Activated T-cell treated with anti-CD3 and anti-CD28 coated beads for 4 hours (primary cell): ENCODE data around the gene RUNX2.
"Not testable (repeated sequence)": the region's sequence is repeated elsewhere in the genome, so short reads cannot be mapped to it uniquely, and the experiment has no call there.

Experiments used
- DNase-seq: peaks from one replicate; pipeline ENCODE4 v3.0.0-alpha.2; 2020

Gene RUNX2

DNA sequence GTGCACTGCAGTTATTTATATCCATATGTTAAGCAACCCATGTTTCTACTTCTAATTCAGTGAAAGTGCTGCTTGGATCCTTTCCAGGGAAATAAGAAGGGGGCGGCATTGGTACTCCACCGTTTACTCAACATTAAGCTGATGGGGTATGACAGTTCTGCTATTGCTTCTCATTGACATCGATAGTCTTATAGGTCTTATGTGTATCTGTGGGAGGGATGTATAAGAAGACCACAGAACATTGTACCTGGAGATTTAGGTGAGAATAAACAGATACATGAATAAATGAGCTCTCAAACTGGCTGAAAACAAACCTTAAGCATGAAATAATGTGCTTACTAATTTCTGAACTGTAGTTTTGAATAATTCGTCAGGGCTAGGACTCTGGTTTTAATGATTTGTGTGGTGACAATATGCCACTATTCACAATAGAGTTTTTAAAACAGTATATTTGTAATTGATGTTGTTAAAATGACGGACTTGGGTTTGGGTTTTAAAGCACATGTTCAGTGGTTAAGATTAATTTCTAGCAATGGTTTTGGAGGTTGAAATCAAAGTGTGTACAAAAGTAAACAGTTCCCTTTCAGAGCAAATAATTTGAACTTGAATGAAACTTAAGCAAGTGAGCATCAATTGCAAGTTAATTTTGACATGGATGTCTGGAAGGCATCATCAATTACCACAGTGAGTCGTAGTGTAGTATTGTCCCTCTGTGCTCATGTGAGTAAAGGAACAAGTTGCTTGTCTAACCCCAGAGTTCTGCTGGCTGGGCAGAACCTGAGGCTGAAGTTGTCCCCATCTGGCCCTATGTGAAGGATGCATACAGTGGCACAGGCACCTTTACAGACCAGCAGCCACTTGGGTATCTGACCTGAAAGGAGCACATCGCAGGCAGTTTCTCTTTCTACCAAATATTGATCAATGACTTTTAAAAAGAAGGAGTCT lies 134.3 kb downstream of the RUNX2 start:
- no peak for DNase-seq

GRCh38 chr6:45464685-45465084 lies 136.6 kb downstream of the RUNX2 start:
- no peak for DNase-seq

- no peak for DNase-seq
These were observed 138.6 kb downstream of the RUNX2 start for GRCh38 chr6:45466686-45467085.

DNA sequence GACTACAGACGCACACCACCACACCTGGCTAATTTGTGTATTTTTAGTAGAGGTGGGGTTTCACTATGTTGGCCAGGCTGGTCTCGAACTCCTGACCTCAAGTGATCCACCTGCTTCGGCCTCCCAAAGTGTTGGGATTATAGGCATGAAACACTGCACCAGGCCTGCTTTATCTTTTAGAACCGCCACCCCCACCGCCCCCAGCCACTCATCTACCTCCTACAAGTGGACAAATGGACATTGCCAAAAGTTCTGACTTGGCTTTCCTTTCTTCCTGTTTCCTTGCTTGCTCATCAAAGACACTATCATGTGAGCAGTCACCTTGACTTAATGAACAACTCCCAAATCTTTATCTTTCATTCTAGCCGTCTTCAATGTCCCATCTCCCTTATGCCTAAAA lies 139.3 kb downstream of the RUNX2 start:
- DNase-seq, result not testable (repeated sequence)

DNA sequence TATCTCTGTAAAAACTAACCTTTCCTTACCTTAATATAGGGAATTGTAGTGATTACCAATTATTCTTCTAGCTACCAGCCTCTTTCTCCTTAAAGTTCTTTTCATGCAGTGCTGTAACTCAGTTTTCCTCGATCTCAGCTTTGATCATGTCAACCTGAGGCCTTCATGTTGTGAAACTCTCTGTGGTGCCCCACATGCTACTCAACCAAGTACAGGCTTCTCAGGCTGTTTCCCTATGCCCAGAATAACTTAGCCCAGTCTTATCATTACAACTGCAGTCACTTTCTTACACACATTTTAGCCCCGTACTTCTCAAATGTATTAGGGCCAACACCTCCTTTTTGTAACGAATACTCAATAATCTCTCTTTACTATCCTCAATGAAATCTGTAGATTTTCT lies 139.7 kb downstream of the RUNX2 start:
- no peak for DNase-seq

DNA sequence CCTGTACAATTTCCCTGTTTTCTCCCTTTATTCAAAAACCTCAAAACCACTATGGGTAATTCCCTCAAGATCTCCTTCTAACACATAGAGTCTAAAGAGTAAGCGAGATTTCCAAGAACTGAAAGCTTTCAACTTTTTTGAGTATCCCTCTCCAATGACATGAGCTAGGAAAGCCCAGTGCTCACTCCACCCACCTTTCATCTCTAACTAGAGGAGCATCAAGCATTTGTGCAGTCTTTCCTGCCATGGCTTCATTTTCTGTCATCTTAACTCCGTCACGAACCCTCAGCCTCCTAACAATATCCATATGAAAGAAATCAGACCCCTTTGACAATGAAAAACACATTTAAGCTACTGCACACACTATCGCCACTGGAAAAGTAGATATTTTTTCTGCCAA lies 141.5 kb downstream of the RUNX2 start:
- DNase-seq, result no peak

DNA sequence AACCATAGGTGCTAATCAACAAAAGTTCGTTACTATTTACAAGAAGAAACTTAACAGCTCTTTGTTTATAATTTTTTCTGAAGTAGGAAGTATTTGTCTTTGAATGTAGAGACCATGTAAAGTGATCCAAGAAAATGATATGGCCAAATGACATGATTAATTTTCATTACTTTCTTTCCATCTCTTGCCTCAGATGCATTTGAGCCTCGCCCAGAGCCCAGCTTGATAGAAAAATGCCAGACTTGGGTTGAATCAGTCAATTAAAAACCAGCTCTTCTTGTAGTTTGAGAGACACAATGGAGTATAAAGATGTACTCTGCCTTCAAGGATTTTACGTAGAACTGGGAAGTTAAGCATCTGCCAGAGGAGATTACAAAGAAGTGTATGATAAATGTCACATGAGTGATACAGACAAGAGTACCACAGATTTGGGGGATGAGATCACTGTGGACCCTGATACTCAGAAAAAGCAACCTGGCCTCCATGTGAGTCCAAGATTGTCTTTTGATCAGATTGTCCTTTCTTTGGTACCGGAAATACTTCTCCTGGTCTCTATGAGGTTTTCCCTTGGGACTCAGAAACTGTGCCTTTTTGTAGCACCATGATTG lies 142.1 kb downstream of the RUNX2 start:
- DNase-seq, result no peak

DNA sequence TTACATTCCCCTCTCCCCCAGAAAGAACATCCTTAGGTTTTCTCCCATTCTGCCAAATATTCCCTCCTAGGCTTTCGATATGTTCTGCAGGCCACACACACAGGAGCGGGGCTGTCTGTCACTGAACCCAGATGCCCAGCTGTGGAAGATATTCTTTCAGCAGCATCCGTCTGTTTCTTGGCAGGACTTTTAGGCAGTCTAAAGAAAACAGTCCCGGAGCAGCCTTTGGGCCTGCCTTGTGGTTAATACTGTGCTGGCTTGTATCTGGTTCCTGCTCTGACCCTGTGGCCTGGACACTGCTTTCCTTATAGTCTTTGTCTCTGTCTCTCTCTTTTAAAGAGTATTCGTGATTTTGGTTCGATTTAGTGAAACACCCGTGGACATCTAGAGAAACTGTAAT lies 144.3 kb downstream of the RUNX2 start:
- no peak for DNase-seq

GRCh38 chr6:45473121-45473993 lies 145.2 kb downstream of the RUNX2 start:
- DNase-seq, result no peak

DNA sequence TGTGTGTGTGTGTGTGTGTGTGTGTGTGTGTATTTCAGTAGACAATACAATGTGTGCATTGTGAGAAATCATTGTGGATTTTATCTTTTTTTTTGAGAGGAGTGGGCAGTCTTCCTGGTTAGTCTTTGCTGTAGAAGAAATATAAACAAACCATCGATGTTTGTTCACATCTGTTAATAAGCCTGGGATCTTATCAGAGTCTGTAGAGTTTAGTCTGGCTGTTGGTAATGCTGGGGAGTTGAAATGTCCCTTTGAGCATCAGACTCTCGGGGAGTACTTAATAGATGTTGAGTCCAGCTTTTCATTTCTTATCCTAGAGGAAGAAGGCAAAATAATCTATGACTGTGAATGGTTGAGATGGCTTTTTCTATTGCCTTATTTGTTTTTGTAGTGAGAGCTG lies 146.2 kb downstream of the RUNX2 start:
- no peak for DNase-seq

GRCh38 chr6:45476341-45476740 lies 148.2 kb downstream of the RUNX2 start:
- no peak for DNase-seq

- DNase-seq, result no peak
These were observed 149.1 kb downstream of the RUNX2 start for GRCh38 chr6:45477278-45477677.

DNA sequence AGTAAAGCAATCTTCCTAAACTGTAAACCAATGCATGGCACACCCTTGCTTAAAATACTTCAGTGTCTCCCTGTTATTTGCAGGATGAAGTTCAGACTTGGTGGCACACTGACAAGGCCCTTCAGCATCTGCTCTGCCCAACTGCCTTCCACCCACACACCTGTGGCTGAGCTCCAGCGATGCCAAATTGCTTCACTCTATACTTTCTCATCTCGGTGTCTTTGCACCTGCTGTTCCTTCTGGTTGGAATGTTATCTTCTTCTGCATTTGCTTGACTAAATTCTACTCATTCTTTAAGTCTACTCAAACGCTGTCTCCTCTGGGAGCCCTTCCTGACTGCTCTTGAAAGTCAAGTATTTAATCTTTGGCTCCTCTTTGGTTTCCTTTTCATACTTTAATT lies 149.7 kb downstream of the RUNX2 start:
- DNase-seq, result no peak

GRCh38 chr6:45478240-45478639 lies 150.1 kb downstream of the RUNX2 start:
- no peak for DNase-seq

GRCh38 chr6:45479834-45480751 lies 152.0 kb downstream of the RUNX2 start:
- no peak for DNase-seq

- no peak for DNase-seq
These were observed 152.8 kb downstream of the RUNX2 start for GRCh38 chr6:45480752-45481415.

- no peak for DNase-seq
These were observed 154.9 kb downstream of the RUNX2 start for GRCh38 chr6:45483021-45483420.

- DNase-seq, result no peak
These were observed 155.4 kb downstream of the RUNX2 start for GRCh38 chr6:45483501-45483900.

DNA sequence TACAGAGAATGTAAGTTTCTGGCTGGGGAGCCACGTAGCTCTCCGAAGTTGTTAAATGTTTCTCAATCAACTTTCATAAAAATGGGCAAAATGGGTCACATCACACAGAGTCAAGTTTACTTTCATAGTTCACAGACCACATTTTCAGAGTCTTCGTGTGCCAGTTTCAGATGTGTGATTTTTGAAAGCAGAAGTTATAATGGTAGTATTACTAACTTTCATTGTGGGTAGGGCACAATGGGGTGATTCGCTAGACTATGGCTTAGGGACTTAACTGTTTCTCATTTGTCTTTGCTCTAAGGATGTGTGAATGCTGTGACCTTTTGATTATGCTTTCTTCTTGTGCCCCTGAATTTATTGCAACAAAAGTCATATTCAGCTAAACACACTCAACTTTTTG lies 158.6 kb downstream of the RUNX2 start:
- DNase-seq, result no peak

DNA sequence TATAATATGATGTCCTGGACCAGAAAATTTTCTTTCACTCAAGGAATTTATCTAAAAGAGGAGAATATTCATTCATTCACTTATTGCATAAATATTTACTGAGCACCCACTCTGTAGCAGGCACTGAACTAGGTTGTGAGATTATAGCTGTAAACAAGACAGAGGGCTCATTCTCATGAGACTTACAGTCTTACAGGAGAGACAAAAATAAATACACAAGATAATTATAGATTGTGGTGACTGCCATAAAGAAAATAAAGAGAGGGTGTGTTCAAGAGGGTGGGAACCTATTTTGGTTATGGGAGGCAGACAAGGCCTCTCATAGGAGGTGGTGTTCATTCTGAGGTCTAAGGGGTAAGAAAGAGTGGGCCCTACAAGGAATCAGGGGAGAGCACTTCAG lies 159.5 kb downstream of the RUNX2 start:
- DNase-seq, result no peak

DNA sequence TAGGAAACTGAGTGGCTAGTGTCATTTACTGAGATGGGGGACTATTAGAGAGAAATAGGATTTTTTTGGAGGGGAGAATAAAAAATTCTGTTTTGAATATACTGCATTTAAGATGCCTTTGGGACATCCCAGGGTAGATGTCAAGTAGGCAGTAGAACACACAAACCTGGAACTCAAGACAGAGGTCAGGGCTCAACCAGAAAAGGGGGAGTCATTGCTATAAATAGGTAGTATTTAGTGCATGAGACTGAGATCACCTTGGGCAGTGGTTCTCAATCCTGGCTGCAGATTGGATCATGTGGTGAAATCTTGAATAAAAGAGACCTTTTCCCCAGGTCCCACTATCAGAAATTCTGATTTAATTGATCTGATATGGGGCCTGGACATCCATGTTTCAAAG lies 160.1 kb downstream of the RUNX2 start:
- DNase-seq, result no peak

- no peak for DNase-seq
These were observed 160.8 kb downstream of the RUNX2 start for GRCh38 chr6:45488889-45489288.
